ENCODE measurements around the gene MUC2. TPM values are rescaled to one million over a fixed set of nuclear protein-coding genes. Genes with fewer than 3 reads are reported as not detected.

Gene MUC2
- polyA plus RNA-seq, 3 donors: 0.01 to 0.27 TPM; not detected in 1

DNA sequence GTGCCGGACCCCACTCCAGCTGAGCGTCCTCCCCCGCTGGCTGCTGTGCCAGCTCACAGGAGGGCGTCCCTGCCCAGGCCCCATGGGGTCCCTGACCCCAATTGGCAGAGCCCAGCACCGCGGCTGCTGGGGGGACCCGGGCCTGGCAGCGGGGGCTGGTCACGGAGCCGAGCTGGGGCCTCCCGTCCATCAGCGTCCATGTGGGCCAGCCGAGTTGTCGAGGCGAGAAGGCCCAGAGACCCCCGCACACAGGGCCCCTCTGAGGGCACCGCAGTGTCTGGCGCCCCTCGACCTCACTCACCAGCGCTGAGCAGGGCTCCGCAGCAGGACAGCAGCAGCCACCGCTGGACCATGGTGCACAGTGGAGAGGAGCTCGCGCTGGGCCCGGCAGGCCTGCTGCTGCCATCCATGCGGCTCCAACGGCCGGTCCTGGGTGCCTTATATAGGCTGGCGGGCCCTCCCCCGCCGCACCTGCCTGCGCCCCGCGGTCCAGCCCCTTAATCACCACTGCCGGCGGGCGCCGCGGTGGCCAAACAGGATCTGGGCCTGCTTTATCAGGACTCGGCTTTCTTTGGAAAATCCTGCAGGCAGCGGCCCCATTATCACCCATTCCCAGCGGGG, 38.3 kb upstream of the MUC2 start, which contains the start of gene MUC6:
Gene MUC6, minus strand, starts transcription at position 416 of the 621 bp plus-strand sequence. Its CDS starts 63 bp downstream, at position 353.
- DNase-seq (ENCODE audit: low read depth in 3 of 3, low spot score in 2 of 3): no peak

DNA sequence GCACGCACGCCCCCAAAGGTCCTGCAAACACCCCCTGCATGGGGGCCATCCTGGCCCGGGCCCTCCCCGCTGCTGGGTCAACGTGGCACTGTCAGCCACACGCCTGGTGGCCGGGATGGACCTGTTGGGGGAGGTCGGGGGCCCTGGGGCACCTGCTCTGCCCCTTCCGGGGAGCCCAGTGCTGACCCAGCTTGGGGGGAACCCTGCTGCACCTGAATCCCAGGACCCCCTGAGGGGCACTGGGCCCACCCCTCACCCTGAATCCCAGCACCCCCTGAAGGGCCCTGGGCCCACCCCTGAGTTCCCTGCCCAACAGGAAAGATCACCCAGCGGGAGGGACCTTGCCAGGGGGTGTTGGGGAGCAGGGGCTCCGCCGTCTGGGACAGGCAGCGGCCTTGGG, 37.7 kb upstream of the MUC2 start:
- no peak for DNase-seq (ENCODE audit: low read depth in 3 of 3, low spot score in 2 of 3)

DNA sequence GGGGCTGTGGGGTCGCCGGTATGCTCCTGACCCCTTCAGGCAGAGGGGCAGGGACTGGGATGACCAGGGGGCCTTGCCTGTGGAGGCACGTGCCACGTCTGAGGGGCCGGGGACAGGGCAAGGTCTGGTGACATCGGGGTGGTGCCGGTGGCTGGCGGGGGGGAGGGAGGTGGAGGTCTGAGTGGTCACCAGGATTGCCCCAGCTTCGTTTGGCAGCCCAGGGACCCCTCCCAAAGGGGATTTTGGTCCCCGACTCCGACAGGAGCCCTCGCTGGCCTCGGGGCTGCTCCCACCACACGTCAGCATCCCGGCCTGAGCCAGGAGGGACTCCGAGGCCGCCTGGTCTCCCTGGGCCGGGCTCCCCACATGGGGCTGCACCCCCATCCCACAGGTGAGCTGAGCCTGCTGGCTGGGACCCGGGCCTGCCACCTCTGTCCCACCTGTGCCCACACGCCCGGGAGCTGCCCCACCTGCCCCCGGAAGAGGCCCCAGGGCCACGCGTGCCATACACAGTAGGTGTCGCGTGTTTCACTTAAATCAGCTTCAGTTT, 37.1 kb upstream of the MUC2 start:
- DNase-seq (ENCODE audit: low read depth in 3 of 3, low spot score in 2 of 3): no peak

DNA sequence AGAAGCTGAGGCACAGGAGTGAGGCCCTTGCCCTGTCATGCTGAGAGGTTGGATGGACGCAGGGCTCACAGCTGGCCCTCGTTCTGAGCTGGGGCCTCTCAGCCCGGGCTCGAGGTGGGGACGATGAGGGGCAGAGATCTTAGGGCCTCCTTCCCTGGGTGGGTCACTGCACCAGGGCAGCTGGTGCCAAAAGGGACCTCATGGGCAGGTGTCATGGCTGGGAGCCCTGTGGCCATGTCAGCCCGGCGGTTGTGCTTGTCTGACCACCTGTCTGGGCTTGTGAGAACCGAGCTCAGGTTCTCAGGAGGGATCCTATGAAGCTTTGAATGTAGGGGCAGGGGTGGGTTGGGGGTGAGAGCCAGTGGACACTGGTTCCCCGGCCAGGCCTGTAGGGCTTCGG, 36.3 kb upstream of the MUC2 start:
- no peak for DNase-seq (ENCODE audit: low read depth in 3 of 3, low spot score in 2 of 3)

DNA sequence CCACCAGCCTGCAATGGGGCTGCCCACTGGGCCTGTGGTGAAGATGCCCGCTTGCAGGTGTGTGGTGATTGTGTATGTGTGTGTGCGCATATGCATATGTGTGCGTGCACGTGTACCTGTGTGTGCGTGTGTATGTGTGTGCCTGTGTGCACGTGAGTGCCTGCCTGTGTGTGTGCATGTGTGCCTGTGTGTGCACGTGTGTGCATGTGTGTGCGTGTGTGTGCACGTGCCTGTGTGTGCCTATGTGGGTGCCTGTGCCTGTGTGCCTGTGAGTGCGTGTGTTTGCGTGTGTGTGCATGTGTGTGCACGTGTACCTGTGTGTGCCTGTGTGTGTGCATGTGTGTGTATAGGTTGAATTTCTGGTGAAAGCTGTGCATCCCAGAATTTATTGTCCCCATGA, 35.8 kb upstream of the MUC2 start:
- DNase-seq (ENCODE audit: low read depth in 3 of 3, low spot score in 2 of 3): no peak

DNA sequence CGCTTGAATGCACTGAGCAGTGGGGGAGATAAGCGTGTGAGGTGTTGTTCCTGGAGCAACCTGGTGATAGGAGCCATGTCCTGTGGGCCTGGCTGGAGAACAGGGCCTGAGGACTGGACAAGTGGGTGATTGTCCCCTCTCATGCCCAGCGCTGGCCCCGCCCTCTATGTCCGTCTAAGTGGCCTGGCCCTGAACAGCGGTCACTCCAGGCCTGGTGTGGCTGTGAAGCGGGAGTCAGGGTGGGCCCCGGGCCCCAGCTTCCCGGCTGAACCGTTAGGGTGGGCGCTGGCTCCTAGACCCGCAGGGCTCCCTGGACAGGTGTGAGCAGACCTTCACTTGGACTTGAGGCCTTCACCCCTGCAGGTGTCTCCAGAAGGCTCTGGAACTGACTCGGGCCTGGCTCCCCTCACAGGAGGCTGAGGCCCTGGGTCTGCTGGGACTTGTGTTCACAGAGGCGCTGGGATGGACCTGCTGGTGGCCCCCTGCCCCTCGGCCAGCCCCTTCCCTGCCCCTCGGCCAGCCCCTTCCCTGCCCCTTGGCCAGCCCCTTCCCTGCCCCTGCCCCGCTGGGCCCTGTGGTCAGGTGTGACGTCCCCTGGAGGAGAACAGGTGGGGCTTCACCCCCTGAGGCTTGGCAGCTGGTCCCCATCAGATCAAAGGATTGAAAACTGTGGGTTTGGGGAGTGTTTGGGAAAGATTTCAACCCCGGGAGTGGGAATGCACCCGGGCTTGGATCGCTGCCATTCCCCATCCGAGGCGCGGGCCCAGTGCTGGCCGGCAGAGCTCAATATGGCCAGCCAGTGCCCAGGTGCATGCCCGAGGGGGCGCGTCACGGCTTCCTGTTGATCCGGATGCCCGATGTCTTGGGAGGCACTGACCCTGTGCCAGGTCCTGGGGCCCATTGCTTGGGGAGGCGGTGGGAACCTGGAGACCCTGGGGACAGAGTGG, 34.9 kb upstream of the MUC2 start:
- no peak for DNase-seq (ENCODE audit: low read depth in 3 of 3, low spot score in 2 of 3)

DNA sequence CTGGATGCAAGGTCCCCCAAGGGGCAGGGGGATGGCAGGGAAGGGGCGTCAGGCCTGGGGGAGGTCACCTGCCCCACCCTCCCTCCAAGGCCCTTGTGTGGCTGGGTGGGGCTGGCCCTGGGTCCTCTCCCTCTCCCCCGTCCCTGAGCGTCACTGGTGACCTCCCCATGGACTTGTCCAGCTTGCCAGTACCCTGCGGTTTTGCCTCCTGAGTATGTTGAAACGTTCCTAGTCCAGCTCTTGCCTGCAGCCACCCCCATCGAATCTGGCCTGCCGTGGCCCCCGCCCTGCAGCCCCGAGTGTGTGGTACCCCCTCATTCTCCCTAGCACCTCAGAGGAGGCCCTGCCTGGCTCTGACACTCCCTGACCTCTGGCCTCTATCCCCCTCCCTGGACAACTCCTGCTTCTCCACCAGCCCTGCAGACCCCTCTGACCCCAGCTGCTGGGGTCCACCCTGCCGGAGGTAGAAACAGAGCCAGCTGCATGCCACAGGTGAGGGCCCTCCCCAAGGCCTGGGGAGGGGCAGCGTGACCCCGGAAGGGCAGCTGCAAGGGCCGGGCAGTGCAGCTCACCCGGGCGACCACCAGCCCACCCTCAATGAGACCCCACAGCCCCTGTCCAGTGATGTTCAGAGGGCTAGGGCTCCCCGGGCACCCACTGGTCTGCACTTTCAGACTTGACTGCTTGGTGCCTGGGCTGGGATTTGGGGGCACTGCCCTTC, 34.1 kb upstream of the MUC2 start:
- no peak for DNase-seq (ENCODE audit: low read depth in 3 of 3, low spot score in 2 of 3)

DNA sequence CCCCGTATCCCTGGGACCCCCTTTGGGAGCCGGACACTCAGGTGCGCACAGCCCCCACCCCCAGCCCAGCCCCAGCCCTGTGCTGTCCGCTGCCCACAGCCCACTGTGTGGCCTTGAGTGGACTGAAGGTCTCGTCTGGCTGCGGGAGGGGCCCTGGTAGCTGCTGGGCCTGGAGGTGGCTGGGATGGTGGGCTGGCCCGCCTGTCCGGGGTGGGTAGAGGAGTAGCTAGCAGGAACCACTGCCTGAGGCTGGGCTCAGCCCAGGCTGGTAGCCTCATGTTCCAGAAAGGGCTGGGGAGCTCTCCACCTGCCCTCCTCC, 33.6 kb upstream of the MUC2 start:
- no peak for DNase-seq (ENCODE audit: low read depth in 3 of 3, low spot score in 2 of 3)

DNA sequence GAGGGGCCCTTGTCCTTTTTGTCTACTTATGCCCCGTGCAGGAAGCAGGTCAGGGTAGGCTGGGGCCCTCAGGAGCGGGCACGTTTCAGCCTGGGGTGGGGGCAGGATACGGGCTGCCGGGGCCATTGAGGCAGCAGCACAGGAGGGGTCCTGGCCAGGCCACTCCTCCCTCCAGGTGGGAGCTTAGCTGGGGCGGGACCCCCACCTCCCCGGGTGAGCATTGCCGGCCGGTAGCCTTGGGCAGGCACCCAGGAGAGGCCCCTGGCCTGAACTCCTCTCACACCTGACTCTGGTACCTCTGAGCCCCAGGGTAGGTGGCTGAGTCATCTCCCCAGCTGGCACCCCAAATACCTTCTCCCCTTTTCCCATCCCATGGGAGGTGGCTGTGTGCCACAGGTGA, 33.2 kb upstream of the MUC2 start:
- DNase-seq (ENCODE audit: low read depth in 3 of 3, low spot score in 2 of 3): no peak

DNA sequence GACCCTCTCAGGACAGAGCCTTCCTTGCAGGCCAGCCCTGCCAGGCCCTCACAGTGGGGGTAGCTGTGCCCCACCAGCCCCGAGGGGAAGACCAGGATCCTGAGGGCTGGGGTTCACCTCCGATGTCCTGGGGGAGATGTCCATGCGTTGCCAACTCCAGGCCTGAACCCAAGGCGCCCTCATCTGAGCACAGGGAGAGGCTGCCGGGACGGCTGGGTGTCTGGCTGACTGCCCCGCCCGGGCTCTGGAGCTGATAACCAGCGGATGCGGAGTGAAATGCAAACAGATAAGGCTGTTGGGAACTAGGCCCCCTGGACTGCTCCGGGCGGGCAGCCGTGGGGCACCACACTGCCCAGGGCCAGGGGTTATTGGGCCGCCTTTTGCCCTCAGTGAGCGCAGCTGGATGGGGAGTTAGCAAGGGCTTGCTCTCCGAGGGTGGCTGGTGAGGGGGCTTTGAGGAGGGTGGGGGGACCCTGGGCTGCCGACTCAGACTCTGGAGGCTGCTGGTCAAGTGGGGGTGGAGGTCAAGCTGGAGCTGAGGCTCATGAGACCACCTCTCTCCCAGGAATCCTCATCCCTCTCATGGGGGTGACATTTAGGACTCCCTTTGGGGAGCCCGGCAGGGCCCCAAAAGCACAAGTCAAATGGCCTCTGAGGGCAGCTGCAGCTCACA, 32.6 kb upstream of the MUC2 start:
- no peak for DNase-seq (ENCODE audit: low read depth in 3 of 3, low spot score in 2 of 3)

DNA sequence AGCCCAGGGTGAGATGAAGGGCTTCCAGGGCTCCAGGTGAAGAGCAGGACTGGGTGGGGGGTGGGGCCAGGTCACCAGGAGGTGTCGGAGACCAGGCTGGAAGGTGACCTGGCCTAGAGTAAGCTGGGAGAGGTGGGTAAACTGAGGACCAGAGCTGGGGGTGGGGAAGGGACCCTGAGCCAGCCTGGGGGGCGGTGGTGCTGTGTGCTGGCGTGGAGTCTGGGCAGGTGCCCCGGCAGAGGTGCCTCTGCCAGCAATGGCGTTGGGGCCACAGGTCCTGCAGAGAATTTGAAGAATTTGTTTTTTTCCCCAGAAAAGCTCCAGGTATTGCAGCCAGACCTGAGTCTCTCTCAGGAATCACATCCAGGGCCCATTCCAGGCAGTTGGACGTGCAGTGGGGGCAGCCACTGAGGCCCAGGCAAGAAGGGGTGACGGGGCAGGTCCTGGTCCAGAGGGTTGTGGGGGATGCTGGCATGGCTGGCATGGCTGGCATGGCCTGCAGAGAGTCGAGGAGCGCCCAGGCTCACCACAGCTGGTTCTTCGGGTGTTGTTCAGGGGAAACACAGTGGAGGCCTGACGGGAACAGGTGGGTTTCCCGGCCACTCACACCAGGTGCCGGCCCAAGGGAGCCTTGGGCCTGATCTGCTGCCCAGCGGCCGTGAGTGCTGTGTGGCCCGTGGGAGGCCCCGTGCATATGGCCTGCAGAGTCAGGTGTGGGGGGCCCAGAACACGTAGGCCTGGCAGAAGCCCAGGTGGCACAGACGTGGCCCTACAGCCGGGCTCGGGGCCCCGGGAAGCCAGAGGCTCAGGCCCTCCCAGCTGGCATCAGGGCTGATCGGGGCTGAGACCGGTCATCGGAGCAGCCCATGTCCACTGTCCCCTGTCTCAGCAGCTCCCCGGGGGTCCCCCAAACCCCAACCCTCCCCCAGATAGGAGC, 31.8 kb upstream of the MUC2 start:
- DNase-seq (ENCODE audit: low read depth in 3 of 3, low spot score in 2 of 3): no peak

DNA sequence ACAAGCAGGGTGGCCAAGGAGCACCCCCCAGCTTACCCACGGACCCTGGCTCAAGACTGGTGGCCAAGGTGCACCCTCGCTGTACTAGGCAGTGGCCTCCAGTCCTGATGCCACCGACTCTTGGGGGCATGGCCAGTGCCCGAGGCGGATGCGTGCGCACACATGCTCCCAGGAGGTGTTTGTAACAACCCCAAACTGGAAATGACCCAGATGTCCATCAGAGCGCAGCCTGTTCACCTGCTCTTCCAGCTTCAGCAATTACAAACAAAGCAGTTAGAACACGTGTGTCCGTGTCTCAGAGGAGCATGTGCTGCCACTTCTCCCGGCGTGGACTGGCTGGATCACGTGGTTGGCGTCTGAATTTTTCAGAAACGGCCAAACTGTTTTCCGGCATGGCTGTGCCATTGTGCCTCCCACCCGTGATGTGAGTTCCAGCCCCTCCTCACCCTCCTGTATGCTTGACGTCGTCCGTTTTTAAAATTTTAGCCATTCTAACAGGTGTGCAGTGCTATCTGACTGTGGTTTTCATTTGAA, 31.0 kb upstream of the MUC2 start:
- no peak for DNase-seq (ENCODE audit: low read depth in 3 of 3, low spot score in 2 of 3)

DNA sequence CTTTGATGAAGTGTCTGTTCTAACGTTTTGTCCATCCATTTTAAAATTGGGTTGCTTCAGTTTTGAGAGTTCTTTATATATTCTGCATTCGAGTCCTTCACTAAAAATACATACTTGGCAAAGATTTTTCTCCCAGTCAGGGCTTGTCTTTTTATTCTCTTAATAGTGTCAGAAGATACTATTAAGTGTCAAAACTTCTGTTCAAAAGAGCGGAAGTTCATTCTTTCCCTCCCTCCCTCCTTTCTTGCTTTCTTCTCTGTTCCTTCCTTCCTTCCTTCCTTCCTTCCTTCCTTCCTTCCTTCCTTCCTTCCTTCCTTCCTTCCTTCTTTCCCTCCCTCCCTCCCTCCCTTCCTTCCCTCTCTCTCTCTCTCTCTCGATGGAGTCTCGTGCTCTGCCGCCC, 30.5 kb upstream of the MUC2 start:
- no peak for DNase-seq (ENCODE audit: low read depth in 3 of 3, low spot score in 2 of 3)

DNA sequence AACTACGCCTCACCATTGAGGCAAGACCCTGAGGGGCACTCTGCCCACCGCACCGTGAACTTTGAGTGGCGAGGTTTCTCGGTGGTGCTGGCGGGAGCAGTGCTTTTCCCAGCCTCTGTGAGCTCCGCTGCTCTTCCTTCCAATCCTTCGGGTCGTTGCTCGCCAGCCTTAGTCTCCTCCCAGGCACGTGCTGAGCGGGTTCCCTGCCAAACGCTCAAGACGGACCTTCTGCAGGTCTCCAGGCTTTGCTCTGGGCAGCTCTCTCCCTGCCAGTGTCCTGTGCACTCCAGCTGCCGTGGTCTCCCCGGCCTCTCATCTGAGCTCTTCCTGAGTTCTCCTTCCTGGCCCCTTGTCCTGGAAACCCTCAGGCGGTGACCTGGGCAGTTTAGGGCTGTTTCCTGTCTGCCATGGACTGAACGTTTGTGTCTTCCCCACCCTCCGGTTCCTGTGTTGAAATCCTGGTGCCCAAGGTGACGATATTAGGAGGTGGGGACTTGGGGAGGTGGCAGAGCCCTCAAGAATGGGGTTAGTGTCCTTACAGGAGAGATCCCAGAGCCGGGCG, 27.0 kb upstream of the MUC2 start:
- DNase-seq (ENCODE audit: low read depth in 3 of 3, low spot score in 2 of 3): no peak

DNA sequence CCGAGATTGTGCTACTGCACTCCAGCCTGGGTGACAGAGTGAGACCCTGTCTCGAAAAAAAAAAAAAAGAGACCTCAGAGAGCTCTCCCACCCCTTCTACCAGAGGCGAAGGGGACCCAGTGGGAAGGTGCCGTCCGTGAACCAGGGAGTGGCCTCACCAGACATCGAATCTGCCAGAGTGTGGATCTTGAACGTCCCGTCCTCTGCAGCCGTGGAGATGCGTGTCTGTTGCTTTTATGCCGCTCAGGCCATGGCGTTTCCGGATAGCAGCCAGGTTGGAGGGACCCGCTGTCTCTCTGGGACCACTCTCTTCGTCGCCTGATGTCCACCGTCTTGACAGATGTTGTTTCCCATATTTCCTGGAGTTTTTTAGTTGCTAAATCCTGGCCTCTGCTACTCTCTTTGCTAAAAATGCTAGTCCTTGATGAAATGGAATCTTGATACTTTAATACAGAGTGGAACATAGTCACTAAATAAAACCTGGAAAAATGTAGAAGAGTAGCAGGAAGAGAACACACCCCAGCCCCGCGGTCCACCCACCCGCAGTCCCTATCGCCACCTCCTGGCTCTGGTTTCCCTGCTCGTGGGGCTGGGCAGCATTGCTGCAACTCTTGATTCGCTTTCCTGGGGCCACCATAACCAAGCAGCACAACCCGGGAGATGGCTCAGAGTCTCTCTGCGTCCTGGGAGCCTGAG, 26.2 kb upstream of the MUC2 start:
- no peak for DNase-seq (ENCODE audit: low read depth in 3 of 3, low spot score in 2 of 3)

DNA sequence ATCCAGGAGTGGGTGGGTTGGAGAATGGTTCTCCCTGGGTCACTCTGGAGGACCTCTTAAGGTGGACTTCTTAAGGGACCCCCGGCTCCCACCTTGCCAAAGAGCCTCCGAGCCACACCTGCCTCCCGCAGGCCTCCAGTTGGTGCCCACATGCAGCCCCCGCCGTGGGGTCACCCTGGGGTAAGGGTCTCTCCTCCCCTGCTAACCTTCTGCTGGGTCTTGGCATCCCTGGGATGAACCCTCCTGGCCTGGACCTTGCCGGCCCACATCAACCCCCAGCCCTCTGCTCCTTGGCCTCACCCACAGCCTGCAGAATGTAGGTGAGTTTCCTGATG, 25.6 kb upstream of the MUC2 start:
- no peak for DNase-seq (ENCODE audit: low read depth in 3 of 3, low spot score in 2 of 3)

DNA sequence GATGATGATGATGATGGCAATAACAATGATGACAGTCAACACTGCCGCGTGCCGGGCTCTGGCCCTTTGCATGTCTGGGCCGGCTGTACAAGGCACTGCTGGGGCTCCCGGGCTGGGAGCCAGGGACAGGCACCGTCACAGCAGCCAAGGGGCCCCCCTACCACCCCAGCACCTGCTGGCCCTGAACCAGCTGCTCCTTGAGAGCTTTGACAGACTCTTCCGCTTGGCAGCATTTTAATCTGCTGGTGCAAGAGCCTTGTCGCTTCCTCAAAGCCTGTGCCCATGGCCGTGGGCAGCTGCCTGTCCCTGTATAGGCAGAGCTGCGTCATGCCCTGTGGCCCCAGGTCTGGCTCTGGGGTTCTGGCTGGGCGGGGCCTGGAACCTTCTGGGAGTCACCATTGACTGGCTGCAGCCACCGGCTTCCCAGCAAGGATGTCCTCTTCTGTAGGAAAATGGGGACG, 25.2 kb upstream of the MUC2 start:
- DNase-seq (ENCODE audit: low read depth in 3 of 3, low spot score in 2 of 3): no peak

DNA sequence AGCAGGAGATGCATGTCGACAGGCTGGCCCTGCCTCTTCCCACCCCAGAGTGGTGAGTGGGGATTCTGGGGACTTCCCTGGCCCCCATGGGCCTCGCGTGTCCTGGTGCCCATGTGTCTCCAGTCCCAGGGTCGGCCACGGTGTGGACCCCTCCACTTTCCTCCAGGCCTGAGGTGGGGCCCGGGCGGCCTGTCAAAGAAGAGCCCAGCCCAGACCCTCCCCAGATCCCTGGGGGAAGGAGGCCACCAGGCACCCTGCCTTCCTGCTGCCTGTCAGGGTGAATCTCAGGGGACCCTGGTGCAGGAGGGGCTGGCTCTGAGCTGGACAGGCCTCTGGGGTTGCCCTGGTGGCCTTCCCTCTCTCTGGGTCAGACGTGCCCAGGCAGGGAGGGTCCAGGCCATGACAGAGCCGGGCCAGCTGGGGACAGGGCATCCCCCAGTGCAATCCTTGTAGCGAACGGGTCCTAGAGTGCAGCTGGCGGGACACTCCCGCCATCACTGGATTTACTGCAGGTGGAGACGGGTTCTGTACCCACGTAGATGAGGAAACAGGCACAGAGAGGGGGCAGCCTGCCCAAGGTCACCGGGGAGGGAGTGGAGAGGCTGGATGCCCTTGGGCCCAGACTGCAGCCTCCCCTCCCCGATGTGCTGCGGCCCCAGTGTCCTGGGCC, 24.6 kb upstream of the MUC2 start:
- no peak for DNase-seq (ENCODE audit: low read depth in 3 of 3, low spot score in 2 of 3)

Data from right renal cortex interstitium (tissue), 3 donors.